Measurements from ENCODE around the gene IFNW1.

DNA sequence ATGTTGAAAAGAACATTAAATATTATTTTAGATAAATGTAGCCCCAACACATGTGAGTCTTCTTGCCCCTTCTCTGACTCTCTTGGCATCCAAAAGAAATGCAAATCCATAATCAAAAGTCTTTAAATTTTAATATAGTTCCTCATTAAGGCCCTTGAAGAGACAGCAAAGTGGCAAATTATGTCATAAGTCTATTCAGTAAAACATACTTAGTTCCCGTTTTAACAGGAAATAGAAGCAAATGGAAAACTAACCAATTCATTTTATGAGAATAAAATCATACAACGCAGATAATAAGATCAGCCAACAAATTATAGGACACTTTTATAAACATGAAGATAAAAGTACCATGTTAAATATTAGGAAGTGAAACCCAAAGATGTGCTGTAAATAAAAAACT is 43.8 kb downstream of the IFNW1 start:
- TF ChIP-seq, protein P1, sequence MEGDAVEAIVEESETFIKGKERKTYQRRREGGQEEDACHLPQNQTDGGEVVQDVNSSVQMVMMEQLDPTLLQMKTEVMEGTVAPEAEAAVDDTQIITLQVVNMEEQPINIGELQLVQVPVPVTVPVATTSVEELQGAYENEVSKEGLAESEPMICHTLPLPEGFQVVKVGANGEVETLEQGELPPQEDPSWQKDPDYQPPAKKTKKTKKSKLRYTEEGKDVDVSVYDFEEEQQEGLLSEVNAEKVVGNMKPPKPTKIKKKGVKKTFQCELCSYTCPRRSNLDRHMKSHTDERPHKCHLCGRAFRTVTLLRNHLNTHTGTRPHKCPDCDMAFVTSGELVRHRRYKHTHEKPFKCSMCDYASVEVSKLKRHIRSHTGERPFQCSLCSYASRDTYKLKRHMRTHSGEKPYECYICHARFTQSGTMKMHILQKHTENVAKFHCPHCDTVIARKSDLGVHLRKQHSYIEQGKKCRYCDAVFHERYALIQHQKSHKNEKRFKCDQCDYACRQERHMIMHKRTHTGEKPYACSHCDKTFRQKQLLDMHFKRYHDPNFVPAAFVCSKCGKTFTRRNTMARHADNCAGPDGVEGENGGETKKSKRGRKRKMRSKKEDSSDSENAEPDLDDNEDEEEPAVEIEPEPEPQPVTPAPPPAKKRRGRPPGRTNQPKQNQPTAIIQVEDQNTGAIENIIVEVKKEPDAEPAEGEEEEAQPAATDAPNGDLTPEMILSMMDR (IDR thresholded peaks at IDR 0.05) = no peak
- no peak for TF ChIP-seq POLR2A (IDR thresholded peaks at IDR 0.05)
